A673 (cell line): Measurements from ENCODE around the gene GON4L.
"Not testable (repeated sequence)": the region's sequence is repeated elsewhere in the genome, so short reads cannot be mapped to it uniquely, and the experiment has no call there.

ENCODE experiments used
- EZH2 ChIP-seq: fragments of 200-600 bp; sonication (generic); IDR thresholded peaks from 2 replicates; pipeline ENCODE4 v1.6.1; 2017; ENCODE audit warnings: borderline replicate concordance, low read depth, mild to moderate bottlenecking, mixed read lengths, antibody characterized with exemption, low read length; ENCODE audit not compliant: poor library complexity, severe bottlenecking
- TF ChIP-seq, protein P1 (sequence below): fragments of 300-800, 200-600 bp; sonication (generic); conservative IDR thresholded peaks from 2 replicates; pipeline ENCODE4 v1.5.1; 2017; ENCODE audit warnings: low read depth, mild to moderate bottlenecking, antibody characterized with exemption, low read length, moderate library complexity, mixed read lengths

- TF ChIP-seq, protein P1, sequence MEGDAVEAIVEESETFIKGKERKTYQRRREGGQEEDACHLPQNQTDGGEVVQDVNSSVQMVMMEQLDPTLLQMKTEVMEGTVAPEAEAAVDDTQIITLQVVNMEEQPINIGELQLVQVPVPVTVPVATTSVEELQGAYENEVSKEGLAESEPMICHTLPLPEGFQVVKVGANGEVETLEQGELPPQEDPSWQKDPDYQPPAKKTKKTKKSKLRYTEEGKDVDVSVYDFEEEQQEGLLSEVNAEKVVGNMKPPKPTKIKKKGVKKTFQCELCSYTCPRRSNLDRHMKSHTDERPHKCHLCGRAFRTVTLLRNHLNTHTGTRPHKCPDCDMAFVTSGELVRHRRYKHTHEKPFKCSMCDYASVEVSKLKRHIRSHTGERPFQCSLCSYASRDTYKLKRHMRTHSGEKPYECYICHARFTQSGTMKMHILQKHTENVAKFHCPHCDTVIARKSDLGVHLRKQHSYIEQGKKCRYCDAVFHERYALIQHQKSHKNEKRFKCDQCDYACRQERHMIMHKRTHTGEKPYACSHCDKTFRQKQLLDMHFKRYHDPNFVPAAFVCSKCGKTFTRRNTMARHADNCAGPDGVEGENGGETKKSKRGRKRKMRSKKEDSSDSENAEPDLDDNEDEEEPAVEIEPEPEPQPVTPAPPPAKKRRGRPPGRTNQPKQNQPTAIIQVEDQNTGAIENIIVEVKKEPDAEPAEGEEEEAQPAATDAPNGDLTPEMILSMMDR, result not testable (repeated sequence)
- TF ChIP-seq EZH2, result not testable (repeated sequence)
These were observed 22.1 kb downstream of the GON4L start for GRCh38 chr1:155834927-155835399.
